GM11168 (cell line): ENCODE measurements around the gene DGKZ.

Experiments used
- in situ Hi-C: fragments of 300-500 bp; cut with MboI; formaldehyde crosslinking; loops from one replicate; pipeline ENCODE4 v1.12.0; 2022; ENCODE audit warnings: low sequenced_read_pairs; ENCODE audit not compliant: unreplicated experiment

Gene DGKZ

GRCh38 chr11:46363455-46364005 is 16.3 kb downstream of the DGKZ start:
- in situ Hi-C loops = no loop called here

GRCh38 chr11:46364056-46364455 is 16.8 kb downstream of the DGKZ start:
- in situ Hi-C loops = no loop called here

GRCh38 chr11:46364791-46365190 is 17.5 kb downstream of the DGKZ start:
- in situ Hi-C loops = no loop called here

GRCh38 chr11:46366260-46366659 is 19.0 kb downstream of the DGKZ start:
- in situ Hi-C loops = no loop called here

GRCh38 chr11:46366661-46367161 is 19.4 kb downstream of the DGKZ start:
- in situ Hi-C loops = no loop called here

GRCh38 chr11:46367244-46367915 is 20.1 kb downstream of the DGKZ start:
- in situ Hi-C loops = no loop called here

GRCh38 chr11:46367916-46368267 is 20.6 kb downstream of the DGKZ start:
- in situ Hi-C loops = no loop called here

GRCh38 chr11:46369458-46370152 is 22.3 kb downstream of the DGKZ start:
- in situ Hi-C loops = loop anchor here (10.0 kb wide), 1 partner anchor 155 kb away; no protein-coding TSS in a partner anchor

- in situ Hi-C loops = loop anchor here (10.0 kb wide), 1 partner anchor 155 kb away; no protein-coding TSS in a partner anchor
These were observed 23.0 kb downstream of the DGKZ start for GRCh38 chr11:46370253-46370652.

GRCh38 chr11:46371262-46371661 is 24.0 kb downstream of the DGKZ start:
- in situ Hi-C loops = loop anchor here (10.0 kb wide), 1 partner anchor 154 kb away; no protein-coding TSS in a partner anchor

- in situ Hi-C loops = loop anchor here (10.0 kb wide), 1 partner anchor 153 kb away; no protein-coding TSS in a partner anchor
These were observed 24.8 kb downstream of the DGKZ start for GRCh38 chr11:46372086-46372485.

GRCh38 chr11:46372501-46372900 is 25.2 kb downstream of the DGKZ start:
- in situ Hi-C loops = loop anchor here (10.0 kb wide), 1 partner anchor 152 kb away; no protein-coding TSS in a partner anchor

GRCh38 chr11:46373787-46374740 is 26.8 kb downstream of the DGKZ start:
- in situ Hi-C loops = loop anchor here (10.0 kb wide), 1 partner anchor 151 kb away; no protein-coding TSS in a partner anchor

GRCh38 chr11:46374815-46375214 is 27.6 kb downstream of the DGKZ start:
- in situ Hi-C loops = loop anchor here (10.0 kb wide), 1 partner anchor 150 kb away; no protein-coding TSS in a partner anchor

GRCh38 chr11:46375392-46376101 is 28.3 kb downstream of the DGKZ start:
- in situ Hi-C loops = loop anchor here (10.0 kb wide), 1 partner anchor 149 kb away; no protein-coding TSS in a partner anchor

GRCh38 chr11:46376258-46377050 is 29.2 kb downstream of the DGKZ start:
- in situ Hi-C loops = loop anchor here (10.0 kb wide), 1 partner anchor 148 kb away; no protein-coding TSS in a partner anchor

- in situ Hi-C loops = loop anchor here (10.0 kb wide), 1 partner anchor 148 kb away; no protein-coding TSS in a partner anchor
These were observed 30.0 kb downstream of the DGKZ start for GRCh38 chr11:46377290-46377689.

GRCh38 chr11:46377831-46378230 is 30.6 kb downstream of the DGKZ start:
- in situ Hi-C loops = loop anchor here (10.0 kb wide), 1 partner anchor 147 kb away; no protein-coding TSS in a partner anchor
